ENCODE results near the gene CITED4.

CITED4 gene

DNA sequence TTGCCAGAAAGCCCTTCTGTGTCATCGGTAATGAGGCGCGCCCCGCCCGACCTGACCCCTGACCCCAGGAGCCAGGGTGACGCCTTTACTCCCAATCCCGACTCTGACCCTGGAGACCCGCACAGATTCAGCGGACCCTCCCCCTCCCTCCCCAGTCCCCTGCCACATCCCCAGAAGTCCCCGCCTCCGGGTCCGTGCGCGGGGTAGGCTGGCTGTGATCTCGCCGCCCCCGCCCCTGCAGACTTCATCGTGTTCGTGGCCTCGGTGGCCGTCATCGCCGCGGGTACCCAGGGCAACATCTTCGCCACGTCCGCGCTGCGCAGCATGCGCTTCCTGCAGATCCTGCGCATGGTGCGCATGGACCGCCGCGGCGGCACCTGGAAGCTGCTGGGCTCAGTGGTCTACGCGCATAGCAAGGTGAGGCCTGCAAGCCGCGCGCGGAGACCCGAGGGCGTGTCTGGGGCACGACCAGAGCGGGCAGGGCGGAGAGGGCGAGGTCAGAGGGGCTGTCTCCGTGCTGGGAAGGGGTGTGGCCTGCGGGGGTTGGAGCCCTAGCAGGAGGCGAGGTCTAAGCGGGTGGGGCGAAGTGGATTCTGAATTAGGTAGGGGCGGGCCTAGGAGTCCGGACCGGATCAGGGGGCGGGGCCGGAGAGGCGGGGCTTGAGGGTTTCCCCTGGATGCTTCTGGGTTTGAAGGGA is 43.8 kb downstream of the CITED4 start:
- TF ChIP-seq, protein P1, sequence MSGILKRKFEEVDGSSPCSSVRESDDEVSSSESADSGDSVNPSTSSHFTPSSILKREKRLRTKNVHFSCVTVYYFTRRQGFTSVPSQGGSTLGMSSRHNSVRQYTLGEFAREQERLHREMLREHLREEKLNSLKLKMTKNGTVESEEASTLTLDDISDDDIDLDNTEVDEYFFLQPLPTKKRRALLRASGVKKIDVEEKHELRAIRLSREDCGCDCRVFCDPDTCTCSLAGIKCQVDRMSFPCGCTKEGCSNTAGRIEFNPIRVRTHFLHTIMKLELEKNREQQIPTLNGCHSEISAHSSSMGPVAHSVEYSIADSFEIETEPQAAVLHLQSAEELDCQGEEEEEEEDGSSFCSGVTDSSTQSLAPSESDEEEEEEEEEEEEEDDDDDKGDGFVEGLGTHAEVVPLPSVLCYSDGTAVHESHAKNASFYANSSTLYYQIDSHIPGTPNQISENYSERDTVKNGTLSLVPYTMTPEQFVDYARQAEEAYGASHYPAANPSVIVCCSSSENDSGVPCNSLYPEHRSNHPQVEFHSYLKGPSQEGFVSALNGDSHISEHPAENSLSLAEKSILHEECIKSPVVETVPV (CRISPR knock-in tag; IDR thresholded peaks at IDR 0.05) = no peak
- TF ChIP-seq, protein P2, sequence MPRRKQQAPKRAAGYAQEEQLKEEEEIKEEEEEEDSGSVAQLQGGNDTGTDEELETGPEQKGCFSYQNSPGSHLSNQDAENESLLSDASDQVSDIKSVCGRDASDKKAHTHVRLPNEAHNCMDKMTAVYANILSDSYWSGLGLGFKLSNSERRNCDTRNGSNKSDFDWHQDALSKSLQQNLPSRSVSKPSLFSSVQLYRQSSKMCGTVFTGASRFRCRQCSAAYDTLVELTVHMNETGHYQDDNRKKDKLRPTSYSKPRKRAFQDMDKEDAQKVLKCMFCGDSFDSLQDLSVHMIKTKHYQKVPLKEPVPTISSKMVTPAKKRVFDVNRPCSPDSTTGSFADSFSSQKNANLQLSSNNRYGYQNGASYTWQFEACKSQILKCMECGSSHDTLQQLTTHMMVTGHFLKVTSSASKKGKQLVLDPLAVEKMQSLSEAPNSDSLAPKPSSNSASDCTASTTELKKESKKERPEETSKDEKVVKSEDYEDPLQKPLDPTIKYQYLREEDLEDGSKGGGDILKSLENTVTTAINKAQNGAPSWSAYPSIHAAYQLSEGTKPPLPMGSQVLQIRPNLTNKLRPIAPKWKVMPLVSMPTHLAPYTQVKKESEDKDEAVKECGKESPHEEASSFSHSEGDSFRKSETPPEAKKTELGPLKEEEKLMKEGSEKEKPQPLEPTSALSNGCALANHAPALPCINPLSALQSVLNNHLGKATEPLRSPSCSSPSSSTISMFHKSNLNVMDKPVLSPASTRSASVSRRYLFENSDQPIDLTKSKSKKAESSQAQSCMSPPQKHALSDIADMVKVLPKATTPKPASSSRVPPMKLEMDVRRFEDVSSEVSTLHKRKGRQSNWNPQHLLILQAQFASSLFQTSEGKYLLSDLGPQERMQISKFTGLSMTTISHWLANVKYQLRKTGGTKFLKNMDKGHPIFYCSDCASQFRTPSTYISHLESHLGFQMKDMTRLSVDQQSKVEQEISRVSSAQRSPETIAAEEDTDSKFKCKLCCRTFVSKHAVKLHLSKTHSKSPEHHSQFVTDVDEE (CRISPR knock-in tag; IDR thresholded peaks at IDR 0.05) = no peak
- TF ChIP-seq ZFP30 (CRISPR knock-in tag; IDR thresholded peaks at IDR 0.05) = no peak
- TF ChIP-seq ZNF565 (CRISPR knock-in tag; conservative IDR thresholded peaks at IDR 0.05; ENCODE audit: low read depth) = no peak
- no peak for TF ChIP-seq BACH2 (CRISPR knock-in tag; IDR thresholded peaks at IDR 0.05; ENCODE audit: borderline replicate concordance)
- TF ChIP-seq OSR1 (CRISPR knock-in tag; IDR thresholded peaks at IDR 0.05) = no peak
- TF ChIP-seq ZC3H10 (CRISPR knock-in tag; IDR thresholded peaks at IDR 0.05) = no peak
- no peak for TF ChIP-seq ZNF70 (CRISPR knock-in tag; IDR thresholded peaks at IDR 0.05)
- no peak for TF ChIP-seq ESRRG (CRISPR knock-in tag; IDR thresholded peaks at IDR 0.05)
- TF ChIP-seq, protein P3, sequence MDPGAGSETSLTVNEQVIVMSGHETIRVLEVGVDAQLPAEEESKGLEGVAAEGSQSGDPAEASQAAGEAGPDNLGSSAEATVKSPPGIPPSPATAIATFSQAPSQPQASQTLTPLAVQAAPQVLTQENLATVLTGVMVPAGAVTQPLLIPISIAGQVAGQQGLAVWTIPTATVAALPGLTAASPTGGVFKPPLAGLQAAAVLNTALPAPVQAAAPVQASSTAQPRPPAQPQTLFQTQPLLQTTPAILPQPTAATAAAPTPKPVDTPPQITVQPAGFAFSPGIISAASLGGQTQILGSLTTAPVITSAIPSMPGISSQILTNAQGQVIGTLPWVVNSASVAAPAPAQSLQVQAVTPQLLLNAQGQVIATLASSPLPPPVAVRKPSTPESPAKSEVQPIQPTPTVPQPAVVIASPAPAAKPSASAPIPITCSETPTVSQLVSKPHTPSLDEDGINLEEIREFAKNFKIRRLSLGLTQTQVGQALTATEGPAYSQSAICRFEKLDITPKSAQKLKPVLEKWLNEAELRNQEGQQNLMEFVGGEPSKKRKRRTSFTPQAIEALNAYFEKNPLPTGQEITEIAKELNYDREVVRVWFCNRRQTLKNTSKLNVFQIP (CRISPR knock-in tag; IDR thresholded peaks at IDR 0.05; ENCODE audit: borderline replicate concordance, low read depth) = no peak
- no peak for TF ChIP-seq GLIS3 (CRISPR knock-in tag; IDR thresholded peaks at IDR 0.05)
- TF ChIP-seq, protein P4, sequence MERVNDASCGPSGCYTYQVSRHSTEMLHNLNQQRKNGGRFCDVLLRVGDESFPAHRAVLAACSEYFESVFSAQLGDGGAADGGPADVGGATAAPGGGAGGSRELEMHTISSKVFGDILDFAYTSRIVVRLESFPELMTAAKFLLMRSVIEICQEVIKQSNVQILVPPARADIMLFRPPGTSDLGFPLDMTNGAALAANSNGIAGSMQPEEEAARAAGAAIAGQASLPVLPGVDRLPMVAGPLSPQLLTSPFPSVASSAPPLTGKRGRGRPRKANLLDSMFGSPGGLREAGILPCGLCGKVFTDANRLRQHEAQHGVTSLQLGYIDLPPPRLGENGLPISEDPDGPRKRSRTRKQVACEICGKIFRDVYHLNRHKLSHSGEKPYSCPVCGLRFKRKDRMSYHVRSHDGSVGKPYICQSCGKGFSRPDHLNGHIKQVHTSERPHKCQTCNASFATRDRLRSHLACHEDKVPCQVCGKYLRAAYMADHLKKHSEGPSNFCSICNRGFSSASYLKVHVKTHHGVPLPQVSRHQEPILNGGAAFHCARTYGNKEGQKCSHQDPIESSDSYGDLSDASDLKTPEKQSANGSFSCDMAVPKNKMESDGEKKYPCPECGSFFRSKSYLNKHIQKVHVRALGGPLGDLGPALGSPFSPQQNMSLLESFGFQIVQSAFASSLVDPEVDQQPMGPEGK (CRISPR knock-in tag; IDR thresholded peaks at IDR 0.05; ENCODE audit: borderline replicate concordance) = no peak
- no peak for TF ChIP-seq TOX (CRISPR knock-in tag; IDR thresholded peaks at IDR 0.05; ENCODE audit: borderline replicate concordance)
- no peak for TF ChIP-seq TCF4 (CRISPR knock-in tag; IDR thresholded peaks at IDR 0.05; ENCODE audit: borderline replicate concordance)
- TF ChIP-seq RARB (CRISPR knock-in tag; IDR thresholded peaks at IDR 0.05) = no peak
- TF ChIP-seq ISL1 (CRISPR knock-in tag; IDR thresholded peaks at IDR 0.05) = no peak
- no peak for ATAC-seq

DNA sequence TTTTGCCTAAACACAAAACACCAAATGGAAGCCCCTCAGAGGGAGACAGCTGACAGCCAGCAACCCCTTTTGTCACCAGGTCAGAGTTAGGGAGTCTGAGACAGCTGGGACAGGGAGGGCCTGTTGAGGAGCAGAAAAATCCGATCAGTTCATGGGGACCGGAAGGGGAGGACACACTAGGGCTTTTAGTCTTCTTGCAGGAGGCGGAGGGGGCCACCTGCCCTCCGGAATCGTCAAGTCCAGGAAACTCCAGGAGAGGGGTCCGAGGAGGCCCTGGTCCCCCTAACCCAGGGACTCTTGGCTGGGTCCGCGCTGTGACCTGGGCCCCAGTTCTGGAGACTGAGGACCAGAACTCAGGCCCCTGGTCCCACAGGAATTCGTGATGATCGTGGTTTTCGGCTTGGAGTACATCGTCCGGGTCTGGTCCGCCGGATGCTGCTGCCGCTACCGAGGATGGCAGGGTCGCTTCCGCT is 44.3 kb downstream of the CITED4 start:
- no peak for ATAC-seq
- TF ChIP-seq BACH2 (CRISPR knock-in tag; IDR thresholded peaks at IDR 0.05; ENCODE audit: borderline replicate concordance) = no peak

DNA sequence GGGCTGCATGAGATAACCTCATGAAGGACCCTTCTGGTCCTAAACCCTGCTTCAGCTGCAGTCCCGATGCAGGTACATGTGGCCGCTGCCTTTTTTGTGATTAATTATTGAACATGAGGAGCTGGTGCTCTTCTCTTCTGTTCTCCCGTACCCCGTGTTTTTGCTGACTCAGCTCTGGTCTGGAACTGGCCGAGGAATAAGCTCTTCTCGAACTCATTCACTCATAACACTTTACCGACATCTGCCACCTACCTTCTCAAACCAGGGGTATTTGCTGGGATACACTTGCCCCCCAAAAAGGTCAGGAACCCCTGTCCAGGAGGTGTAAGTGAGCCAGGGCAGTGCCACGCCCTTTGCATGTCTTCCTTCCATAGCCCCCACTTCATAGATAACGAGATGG is 46.7 kb downstream of the CITED4 start:
- ATAC-seq = no peak
- TF ChIP-seq ZFP3 (CRISPR knock-in tag; IDR thresholded peaks at IDR 0.05) (no peak), RARB (CRISPR knock-in tag; IDR thresholded peaks at IDR 0.05) (no peak), ZC3H10 (CRISPR knock-in tag; IDR thresholded peaks at IDR 0.05) (no peak), PPARA (CRISPR knock-in tag; IDR thresholded peaks at IDR 0.05; ENCODE audit: borderline replicate concordance) (no peak), SNAI2 (CRISPR knock-in tag; IDR thresholded peaks at IDR 0.05) (no peak), ESRRG (CRISPR knock-in tag; IDR thresholded peaks at IDR 0.05) (no peak), OSR1 (CRISPR knock-in tag; IDR thresholded peaks at IDR 0.05) (no peak), TCF4 (CRISPR knock-in tag; IDR thresholded peaks at IDR 0.05; ENCODE audit: borderline replicate concordance) (no peak), ISL1 (CRISPR knock-in tag; IDR thresholded peaks at IDR 0.05) (no peak), CSDC2 (CRISPR knock-in tag; IDR thresholded peaks at IDR 0.05) (no peak), ZNF565 (CRISPR knock-in tag; conservative IDR thresholded peaks at IDR 0.05; ENCODE audit: low read depth) (no peak)
- TF ChIP-seq, protein P4 (CRISPR knock-in tag; IDR thresholded peaks at IDR 0.05; ENCODE audit: borderline replicate concordance) = no peak
- TF ChIP-seq, protein P2 (CRISPR knock-in tag; IDR thresholded peaks at IDR 0.05) = no peak
- TF ChIP-seq, protein P5, sequence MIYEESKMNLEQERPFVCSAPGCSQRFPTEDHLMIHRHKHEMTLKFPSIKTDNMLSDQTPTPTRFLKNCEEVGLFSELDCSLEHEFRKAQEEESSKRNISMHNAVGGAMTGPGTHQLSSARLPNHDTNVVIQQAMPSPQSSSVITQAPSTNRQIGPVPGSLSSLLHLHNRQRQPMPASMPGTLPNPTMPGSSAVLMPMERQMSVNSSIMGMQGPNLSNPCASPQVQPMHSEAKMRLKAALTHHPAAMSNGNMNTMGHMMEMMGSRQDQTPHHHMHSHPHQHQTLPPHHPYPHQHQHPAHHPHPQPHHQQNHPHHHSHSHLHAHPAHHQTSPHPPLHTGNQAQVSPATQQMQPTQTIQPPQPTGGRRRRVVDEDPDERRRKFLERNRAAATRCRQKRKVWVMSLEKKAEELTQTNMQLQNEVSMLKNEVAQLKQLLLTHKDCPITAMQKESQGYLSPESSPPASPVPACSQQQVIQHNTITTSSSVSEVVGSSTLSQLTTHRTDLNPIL (CRISPR knock-in tag; IDR thresholded peaks at IDR 0.05; ENCODE audit: low read depth) = no peak
